Stimulated activated CD4-positive, alpha-beta T cell treated with anti-CD3 and anti-CD28 coated beads, Interleukin-12 subunit alpha, Interleukin-12 subunit beta, amount 100 ng/mL, for 24 hours (primary cell): ENCODE data around the gene SYT1.
"Not testable (repeated sequence)": the region's sequence is repeated elsewhere in the genome, so short reads cannot be mapped to it uniquely, and the experiment has no call there.

Experiments used
- DNase-seq, 2 experiments: peaks; one replicate each; pipeline ENCODE4 v3.0.0-alpha.2; 2020; ENCODE audit warnings: low read depth in 2 of 2

The SYT1 gene

DNA sequence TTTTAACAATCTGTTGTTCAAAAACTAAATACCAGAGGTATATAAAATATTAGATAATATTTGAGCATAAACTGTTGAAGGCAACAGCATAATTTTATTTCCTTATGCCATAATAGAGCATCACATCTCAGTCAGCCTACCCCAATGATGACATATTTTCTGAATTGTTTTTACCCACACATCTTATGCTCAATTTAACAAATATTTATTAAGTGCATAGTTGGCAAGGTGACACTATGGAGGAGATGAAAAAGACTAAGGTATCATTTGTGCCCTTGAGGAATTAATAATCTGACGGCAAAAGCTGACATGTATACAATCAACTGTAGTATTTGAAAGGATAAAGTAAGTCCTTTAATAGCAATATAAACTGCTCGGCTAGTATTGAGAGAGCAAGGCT, 102.4 kb downstream of the SYT1 start:
- DNase-seq, result no peak

DNA sequence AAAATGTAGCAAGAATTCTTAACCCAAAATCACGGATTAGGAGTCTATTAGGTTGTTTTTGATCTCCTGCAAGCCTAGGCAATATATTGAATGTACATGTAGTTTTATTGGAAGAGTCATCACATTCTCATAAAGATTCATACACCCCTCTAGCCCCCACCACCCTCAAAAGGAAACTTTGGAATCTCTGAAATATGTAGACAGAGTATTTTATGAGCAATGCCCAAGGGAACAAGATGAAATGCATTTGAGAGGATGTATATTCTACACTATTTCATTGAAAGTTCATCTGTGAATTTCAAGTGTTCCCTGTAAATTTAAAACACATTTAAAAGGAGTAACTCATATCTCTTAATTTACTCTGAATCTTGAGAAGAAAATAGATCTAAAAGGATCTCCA, 103.7 kb downstream of the SYT1 start:
- no peak for DNase-seq

DNA sequence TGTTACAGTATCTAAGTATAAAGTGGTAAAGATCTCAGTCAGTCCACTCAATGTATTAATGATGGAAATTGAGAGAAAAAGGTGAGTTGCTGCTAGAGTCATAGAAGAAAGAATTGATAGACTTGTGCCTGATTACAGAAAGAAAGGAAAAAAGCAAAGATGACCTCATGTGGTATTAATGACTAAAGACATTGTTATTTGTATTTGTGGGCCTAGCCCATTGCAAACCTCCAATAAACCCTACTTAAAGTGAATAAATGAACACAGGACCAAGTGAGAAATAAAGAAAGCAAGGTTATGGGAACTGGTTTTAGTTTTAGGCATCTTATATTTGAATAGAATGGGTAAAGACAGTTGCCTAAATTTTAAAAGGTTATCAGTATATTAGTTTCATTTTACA, 105.5 kb downstream of the SYT1 start:
- DNase-seq, result no peak

DNA sequence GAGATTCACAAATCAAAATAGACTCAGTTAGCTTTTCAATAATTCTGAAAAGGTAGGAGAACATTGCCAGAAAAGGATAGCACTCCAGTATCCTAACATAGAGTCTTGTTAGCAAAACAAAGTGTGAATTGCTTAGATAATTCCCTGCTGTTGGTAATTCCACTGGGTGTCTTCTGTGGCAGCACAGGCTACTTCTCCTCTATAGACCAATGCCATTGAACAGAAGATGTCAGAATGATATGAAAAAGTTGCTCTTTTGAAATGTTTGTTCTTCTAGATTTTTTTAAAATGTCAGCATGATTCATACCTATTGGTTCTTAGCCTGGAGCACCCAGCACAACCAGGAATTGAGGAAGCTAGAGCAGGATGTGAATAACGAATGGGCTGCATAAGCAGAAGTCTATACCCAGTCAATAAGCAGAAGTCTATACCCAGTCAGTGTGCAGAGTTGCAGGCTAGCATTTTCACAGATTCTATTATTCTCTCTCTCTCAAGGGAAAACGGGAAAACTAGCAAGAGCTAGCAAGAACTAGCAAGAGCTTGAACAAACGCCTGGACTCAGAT, 112.8 kb downstream of the SYT1 start:
- no peak for DNase-seq

DNA sequence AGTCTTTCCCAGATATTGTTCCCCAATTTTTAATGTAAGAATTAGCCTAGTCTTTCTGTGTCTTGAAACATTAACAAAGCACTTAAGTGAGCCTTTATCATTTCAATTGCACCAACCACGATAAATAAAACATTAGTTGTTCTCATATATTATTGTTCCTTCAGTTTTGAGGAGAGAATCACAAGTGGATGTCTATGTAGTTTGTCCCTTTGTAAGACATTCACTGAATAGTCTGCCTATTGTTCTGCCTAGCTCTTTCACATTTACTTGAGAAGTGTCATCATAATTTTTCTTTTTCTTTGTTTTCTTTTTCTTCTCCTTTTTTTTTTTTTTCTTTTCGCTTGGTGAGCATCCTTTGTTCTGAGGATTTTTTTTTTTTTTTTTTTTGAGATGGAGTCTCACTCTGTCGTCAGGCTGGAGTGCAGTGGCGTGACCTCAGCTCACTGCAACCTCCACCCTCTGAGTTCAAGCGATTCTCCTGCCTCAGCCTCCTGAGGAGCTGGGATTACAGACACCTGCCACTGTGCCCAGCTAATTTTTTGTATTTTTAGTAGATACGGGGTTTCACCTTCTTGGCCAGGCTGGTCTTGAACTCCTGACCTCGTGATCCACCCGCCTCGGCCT, 129.7 kb downstream of the SYT1 start:
- no peak for DNase-seq

DNA sequence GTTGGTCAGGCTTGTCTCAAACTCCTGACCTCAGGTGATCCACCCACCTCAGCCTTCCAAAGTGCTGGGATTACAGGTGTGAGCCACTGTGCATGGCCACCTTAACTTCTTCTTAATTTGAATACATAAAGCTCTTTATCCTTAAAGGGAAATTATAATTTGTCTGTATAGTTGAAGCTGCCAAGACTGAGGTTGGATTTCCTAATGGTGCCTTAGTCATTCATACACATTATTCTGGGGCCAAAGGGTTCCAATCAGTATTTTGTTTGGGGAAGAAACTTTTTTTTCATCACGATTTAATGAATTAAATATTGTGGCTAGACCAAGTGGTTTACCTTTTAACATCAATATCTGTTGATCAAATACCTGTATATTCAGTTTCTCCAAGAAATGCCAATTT, 135.9 kb downstream of the SYT1 start:
- no peak for DNase-seq

DNA sequence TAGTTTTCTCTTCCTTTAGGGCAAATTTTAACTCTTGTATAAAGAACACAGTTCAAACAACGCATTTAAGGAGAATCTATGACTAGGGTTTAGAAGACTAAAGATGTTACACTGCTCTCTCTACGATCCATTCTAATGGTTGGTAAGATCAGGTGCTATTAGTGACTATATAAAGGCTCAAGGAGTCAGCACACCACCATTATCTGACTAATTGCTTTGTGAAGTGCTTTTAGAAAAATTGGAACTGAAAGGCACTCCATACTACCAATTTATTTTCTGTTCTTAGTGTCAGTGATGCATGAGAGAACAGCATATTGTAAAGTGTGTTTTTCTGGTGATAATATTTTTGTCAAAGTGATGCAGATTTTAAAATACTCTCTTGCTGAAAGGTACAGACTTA, 136.8 kb downstream of the SYT1 start:
- no peak for DNase-seq

DNA sequence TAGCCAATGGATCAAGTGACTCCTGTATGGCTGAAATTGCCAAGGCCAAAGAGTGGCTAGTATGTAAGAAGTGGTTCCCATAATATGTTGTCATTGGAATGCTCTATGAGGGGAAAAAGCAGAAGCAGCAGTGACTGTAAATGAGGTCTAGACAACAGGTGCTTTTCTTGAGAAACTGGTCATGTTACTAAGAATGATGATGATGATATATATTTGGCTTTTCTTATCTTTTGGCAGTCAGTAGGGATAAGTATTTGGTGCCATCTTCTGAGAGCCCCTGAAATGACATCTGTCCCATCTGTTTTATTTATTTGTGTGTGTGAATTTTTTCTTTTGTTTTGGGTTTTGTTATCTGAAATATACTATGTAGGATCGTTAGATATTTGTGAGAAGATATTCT, 141.7 kb downstream of the SYT1 start:
- no peak for DNase-seq

DNA sequence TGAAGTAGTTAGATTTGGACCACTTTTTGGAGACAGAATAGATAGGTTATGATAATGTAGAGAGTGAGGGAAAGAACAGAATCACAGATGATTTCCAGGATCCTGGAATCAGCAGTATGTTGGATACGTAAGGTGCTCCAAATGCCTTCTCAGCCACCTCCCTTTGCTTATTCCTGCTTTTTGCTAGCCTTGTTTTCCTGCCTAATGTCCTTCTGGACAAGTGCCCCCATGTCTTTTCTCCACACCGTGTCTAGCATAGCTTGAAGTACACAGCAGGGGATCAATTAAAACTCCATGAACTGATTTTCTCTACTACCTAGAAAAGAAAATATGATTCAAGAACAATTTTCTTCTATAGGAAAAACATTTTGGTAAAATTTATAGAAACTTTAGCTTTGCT, 144.0 kb downstream of the SYT1 start:
- no peak for DNase-seq

DNA sequence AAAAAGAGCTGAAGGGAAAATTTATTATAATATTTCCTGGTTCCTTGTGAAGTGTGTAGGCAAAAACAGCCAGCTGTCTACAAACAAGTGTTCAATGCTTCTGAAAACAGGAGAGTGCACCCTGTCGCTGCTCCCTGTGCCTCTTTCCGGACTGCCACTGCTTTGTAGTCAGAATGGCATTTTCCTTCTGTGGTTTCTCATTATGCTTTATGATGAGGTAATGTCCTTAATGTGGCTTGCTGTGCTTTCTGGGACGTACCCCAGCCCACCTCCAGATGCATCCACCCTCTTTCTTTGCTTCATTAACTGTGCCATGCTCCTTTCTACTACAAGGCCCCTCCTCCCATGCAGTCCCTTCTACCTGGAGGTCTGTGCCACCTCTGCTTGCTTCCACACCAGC, 148.1 kb downstream of the SYT1 start:
- no peak for DNase-seq

DNA sequence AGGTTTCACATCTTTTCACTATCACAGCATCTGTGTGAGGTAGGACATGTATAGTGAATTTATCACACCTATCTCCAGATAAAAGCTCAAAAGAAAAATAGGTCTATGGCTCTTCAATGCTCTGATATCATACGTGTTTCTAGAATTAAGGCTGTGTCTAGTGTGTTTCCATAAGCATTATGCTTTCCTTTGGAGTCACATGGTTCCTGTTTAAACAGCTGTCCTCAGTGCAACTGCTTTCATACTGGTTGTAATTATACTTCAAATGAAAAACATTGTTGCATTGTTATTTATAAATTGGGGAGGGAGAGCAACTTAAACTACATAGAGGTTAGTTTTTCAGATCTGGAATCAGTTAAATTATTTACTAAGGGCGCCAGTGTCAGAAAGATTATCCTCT, 151.6 kb downstream of the SYT1 start:
- DNase-seq, result no peak

DNA sequence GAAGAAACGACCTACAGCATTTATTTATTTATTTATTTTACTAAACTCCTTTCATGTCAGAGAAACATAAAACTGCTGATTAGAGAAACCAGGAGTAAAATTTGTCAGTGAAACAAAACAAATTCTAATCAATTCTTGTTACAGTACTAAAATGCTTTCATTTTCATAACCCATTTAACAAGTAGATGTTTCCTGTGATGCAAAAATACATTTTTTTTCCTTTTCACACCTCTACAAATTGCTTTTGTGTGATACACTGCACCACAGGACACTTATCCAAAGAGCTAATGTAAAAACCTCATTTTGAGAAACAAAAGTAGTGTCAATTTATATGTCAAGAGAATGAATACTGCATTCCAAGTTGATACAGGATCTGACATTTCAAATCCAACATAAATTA, 155.1 kb downstream of the SYT1 start:
- no peak for DNase-seq

DNA sequence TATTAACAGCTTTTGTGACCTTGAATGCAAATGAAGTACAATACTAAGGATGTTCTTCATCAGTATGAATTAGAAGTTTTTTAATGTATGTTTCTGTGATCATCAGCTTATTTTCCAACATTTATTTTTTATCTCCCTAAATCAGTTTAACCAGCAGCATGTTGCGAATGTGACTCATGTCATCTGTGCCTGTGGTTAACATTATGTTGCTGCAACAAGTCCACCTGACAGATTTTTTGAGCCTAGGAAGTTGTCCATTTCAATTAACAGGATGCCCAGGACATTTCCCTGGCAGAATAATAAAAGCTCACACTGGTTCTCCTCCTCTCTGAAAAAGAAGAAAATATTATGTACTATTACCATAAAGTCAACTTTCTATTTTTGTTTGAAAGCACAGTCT, 155.5 kb downstream of the SYT1 start:
- no peak for DNase-seq

DNA sequence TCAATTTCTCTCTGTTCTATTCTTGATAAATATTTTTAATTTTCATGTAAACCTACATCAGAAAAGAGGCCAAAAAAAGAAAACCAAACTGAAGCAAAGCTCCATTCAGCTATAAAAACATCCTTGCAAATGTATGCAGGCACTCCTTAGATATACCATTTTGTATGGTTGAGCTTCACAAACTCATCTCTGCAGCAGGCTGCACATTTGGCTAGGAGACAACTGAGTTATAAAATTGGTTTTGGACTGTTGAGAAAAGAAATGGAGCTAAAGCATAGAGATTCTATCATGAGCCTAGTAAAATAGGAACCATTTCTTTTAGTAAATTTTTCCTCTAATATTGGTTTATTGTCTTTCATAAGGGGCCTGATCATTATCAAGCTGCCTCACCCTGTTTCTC, 156.4 kb downstream of the SYT1 start:
- DNase-seq, result no peak

DNA sequence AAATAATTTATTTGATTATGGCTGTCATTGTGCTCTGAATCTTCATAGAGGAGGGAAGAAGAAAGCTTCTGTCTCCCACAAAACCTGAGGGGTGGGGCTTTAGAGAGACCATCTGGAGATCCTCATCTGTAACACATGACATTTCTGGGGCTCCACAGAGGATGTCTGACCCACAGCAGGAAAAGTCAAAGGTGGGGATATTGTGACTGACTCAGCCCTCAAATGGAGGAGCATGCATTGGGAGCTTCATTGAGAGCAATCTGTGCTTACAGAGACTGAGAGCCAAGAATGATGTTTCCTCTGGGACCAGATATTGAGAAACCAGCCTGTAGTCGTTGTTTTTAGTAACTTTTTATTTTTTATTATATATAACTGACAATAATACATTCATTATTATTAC, 158.7 kb downstream of the SYT1 start:
- DNase-seq, result no peak

DNA sequence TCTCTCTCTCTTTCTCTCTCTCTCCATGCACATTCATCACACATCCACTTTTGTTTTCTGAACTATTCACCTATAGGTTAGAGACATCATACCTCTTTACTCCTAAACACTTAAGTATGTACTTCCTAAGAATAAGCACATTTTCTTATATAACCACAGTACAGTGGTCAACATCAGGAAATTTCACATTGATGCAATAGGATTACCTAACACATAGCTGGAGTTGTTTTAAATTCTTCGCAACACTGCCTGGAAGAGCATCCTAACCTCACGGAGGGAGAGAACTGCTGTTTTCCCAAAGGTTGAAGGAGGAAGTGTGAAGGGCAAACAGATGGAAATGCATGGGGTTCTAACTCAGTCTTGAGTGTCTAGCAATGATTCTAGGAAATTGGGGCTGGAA, 159.2 kb downstream of the SYT1 start:
- DNase-seq, result no peak

DNA sequence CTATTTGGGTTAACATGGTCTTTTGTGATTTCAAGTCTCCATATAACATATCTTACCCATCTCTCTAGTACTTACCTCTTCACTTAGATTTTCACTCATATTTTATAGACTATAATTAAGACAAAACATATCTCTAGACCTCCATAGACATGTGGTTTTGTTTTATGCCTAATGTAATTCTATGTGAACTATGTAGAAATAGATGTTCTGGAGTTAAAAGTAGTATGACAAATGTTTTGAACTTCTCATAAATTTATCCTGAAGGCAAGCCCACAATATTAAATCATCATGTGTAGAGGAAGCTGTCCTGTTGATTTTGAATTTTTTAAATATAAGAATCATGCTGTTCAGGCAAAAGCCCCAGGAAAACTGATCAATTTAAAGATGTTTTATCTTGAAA, 169.2 kb downstream of the SYT1 start:
- DNase-seq, result no peak

DNA sequence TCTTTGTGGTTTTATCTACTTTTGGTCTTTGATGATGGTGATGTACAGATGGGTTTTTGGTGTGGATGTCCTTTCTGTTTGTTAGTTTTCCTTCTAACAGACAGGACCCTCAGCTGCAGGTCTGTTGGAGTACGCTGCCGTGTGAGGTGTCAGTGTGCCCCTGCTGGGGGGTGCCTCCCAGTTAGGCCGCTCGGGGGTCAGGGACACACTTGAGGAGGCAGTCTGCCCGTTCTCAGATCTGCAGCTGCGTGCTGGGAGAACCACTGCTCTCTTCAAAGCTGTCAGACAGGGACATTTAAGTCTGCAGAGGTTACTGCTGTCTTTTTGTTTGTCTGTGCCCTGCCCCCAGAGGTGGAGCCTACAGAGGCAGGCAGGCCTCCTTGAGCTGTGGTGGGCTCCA, 180.2 kb downstream of the SYT1 start:
- not testable (repeated sequence) for DNase-seq

DNA sequence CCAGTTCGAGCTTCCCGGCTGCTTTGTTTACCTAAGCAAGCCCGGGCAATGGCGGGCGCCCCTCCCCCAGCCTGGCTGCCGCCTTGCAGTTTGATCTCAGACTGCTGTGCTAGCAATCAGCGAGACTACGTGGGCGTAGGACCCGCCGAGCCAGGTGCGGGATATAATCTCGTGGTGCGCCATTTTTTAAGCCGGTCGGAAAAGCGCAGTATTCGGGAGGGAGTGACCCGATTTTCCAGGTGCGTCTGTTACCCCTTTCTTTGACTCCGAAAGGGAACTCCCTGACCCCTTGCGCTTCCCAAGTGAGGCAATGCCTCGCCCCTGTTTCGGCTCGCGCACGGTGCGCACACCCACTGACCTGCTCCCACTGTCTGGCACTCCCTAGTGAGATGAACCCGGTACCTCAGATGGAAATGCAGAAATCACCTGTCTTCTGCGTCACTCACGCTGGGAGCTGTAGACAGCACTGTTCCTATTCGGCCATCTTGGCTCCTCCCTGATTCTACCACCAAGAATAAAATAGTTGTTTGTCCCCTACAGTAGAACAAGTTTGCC, 180.7 kb downstream of the SYT1 start:
- not testable (repeated sequence) for DNase-seq

DNA sequence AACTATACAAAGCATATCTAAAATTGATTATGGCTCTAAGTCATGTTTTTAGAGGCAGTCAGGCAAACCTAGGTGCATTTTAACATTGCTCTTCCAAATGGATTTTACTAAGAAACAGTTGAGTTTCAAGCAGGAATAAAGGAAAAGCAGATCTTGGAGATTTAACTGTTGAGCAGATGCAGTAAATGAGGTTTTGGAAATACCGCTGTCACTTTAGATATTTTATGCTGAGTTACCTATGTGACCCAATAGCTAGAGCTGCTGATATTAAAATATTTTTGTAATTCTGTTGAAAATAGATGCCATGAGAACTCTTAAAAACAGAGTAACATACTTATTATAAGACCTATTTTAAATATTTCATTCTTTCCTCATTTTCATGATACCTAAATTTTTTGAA, 181.4 kb downstream of the SYT1 start:
- DNase-seq, result no peak

DNA sequence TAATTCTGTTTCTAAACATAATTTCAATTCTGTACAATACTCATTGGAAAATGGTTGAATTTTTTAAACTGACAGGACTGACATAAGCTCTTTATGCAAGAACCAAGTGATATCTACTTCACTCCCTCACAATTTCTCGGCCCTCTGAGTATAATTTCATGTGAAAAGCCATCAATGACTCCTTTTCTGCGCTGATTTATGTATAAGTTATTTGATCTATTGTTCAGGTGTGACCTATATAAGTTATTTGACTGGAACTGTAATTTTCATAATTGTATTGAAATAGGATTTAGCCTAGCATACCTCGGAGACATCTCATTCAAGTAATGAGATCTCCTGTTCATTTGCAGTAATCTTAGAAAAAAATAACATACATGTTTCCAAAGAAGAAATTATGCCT, 184.4 kb downstream of the SYT1 start:
- DNase-seq, result no peak

DNA sequence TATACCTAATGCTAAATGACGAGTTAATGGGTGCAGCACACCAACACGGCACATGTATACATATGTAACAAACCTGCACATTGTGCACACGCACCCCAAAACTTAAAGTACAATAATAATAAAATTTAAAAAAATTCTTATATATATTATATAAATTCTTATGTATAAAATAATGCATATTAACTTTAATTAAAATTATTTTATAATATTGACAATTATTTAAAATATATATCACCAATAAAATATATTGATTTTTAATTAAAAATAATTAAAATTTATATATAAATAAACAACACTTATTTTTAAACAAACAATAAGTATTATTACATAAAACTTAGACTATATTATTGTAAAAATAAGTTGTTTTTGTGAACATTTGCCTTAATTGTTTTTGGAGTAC, 188.8 kb downstream of the SYT1 start:
- DNase-seq, result no peak

DNA sequence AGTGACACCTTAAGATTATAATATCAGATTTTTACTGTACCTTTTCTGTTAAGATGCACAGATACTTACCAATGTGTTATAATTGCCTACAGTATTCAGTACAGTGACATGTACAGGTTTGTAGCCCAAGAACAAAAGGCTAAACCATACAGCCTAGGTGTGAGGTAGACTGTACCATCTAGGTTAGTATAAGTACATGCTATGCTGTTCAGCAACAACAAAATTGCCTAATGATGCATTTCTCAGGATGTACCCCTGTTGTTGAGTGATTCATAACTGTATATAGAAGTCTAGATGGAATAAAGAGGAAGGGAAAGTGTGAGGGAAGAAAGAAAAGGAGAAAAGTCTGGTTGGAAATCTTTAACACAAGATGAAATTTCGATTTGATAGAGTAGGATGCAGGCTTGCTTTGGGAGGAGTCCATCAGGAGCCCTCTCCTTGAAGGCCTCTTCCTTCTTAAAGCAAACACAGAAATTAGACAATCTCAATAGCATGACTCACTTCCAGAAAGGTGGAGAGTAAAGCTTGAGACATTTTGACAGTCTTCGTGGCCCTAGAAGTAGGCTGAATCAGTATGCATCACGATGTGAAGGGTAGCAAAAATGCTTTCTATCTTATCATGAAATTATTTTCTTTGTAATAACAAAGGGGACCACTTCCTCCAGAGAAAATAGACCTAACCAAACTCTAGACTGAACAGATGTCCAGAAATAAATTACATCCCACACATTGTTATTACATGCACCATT, 191.5 kb downstream of the SYT1 start:
- no peak for DNase-seq
